Measurements from ENCODE around the gene CAPN14.

Gene CAPN14

DNA sequence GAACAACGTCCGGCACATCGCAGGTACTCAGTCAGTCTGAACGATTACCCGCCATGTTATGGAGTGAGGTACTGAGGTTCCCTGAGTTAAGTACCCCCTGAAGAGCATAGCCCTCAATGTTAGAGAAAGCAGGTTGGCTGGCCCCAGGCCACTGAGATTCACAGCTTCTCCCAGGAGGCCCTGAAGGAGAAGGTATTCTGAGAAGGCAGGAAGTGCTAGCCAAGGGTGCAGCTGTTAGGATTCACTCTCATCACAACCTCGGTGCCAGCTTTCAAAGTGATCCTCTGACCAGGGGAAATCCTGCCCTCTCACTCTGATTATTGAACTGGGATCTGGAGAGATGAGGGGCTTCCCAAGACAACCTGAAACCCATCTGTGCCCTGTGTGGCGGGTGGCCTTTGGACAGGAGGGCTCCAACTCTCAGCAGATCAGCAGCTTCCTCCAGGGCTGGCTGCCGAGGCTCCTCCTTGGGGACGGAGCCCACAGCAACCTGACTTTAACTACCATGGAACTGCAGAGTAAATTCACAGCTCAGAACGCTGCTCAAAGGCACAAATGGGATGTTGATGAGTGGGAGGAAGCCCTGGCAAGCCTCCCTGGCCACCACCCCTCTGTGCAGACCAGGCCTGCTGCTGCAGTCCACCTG lies 24.4 kb upstream of the CAPN14 start:
- no peak for DNase-seq

DNA sequence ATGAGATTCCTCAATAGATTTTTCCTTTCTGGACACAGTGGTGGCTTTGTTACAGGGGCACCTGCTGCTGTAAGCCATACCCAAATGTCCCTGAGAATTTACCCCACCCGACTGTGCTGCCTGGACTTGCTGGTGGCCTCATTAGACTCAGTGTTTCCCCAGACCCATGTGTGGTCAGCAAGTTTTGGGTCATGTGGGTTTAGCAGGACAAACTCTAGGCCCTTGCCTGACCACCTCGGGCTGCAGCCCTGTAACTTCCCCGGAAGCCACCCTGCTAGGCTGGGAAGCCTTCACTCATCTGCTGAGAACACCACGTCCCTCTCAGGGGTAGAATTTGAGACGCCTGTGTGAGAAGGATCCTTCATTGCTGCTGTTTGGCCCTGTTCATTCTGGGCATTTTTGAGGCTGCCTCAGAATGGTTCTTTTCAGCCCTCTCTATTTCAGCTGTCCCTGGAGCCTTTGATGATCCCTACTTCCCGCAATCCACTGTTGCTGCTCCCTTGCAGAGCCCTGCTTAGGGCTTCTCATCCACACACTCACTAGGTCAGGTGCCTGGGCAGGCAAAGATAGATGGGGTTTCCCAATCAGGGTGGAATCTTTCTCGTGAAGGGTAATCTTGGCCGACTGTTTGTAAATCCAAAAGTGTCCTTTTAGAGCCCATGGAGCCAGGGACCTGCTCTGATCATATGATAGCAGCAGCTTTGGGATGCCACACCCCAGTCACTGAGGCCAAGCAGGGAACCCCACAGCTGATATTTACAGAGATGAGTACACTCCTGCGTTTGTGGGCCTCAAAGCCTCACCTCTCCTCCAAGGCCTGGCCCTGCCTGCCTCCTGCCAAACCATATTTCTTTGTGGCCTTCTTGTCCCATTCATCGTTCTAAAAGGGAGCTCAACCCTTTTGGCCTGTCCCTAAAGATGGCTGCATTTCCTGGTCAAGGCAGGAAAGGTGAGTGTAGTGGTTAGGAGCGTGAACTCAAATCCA lies 23.4 kb upstream of the CAPN14 start:
- DNase-seq, result no peak

DNA sequence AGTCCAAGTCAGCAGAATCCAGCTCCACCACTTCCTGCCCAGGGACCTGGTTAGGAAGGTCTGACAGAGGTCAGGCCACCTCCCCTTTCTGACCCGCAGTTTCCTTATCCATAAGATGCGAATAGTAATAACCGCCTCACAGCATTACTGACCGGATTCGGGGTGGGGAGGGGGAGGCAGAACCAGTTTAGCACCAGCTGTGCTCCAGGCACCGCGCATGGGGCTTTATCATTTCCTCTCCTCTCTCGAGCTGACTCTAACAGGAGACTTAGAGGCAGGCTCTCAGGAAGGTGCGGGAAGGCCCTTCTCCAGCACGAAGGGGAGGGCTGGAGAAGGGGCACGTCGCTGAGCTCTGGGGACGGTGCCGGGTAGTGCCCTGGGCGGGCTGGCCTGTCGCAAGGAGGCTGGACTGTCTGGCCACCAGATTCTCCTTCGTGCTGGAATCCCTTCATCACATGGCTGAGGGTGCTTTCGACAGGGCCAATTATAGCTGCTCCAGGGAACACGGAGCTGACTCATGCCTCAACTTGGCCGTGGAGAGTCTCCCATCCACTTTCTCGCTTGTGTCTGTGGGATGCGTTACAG lies 22.4 kb upstream of the CAPN14 start:
- DNase-seq, result peak; percentile 71

DNA sequence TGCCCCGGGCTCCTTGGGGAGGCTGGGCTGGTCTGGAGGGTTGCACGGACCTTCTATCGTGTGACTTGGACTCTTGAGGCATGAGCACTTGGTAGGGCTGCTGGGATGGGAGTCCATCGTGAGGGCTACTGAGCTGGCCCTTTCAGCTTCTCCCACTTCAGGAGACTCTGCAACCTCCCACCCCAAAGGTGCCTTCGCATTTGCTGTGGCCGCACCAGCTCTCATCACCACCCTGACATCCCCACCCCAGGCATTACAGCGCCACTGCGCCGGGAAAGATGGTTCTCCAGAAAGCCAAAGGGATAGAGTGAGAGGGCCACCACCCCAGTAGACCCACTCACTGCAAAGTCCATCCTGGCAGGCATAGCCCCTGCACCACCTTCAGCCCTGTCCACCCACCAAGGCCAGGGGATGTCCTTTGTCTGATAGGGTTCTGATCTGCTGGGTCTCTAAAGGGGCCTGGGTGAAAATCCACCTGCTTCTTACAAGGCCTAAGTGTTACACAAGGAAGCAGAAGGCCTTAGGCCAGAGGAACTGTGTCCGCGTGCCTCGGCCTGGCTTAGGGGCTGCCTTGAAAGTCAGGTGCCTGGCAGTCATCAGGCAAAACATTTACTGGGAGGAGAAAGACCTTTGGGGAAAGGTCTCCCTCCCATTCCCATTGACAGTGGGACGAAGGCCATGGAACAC lies 21.7 kb upstream of the CAPN14 start:
- no peak for DNase-seq

- DNase-seq, result no peak
These were observed 21.0 kb upstream of the CAPN14 start for GRCh38 chr2:31238126-31238905.

DNA sequence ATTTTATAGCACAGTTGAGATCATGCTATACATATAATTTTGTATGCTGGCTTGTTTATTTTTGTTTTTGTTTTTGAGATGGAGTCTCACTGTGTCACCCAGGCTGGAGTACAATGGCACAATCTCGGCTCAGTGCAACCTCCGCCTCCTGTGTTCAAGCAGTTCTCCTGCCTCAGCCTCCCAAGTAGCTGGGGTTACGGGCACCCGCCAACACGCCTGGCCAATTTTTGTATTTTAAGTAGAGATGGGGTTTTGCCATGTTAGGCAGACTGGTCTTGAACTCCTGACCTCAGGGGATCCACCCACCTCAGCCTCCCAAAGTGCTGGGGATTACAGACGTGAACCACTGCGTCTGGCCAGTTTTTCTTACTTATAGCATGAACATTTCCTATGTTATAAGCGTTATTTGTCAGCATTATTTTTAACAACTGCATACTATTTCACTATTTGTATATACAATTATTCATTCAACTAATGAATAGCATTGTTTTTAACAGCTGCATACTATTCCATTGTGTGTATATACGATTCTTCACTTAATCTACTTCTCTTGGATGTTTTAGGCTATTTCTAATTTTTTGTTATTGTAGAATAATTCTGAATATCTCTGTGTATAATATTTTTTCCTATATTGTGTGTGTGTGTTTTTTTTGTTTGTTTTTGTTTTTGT lies 20.2 kb upstream of the CAPN14 start:
- DNase-seq, result no peak

GRCh38 chr2:31236433-31237205 lies 19.3 kb upstream of the CAPN14 start:
- no peak for DNase-seq

GRCh38 chr2:31235504-31235902 lies 18.2 kb upstream of the CAPN14 start:
- DNase-seq, result peak; percentile 86

DNA sequence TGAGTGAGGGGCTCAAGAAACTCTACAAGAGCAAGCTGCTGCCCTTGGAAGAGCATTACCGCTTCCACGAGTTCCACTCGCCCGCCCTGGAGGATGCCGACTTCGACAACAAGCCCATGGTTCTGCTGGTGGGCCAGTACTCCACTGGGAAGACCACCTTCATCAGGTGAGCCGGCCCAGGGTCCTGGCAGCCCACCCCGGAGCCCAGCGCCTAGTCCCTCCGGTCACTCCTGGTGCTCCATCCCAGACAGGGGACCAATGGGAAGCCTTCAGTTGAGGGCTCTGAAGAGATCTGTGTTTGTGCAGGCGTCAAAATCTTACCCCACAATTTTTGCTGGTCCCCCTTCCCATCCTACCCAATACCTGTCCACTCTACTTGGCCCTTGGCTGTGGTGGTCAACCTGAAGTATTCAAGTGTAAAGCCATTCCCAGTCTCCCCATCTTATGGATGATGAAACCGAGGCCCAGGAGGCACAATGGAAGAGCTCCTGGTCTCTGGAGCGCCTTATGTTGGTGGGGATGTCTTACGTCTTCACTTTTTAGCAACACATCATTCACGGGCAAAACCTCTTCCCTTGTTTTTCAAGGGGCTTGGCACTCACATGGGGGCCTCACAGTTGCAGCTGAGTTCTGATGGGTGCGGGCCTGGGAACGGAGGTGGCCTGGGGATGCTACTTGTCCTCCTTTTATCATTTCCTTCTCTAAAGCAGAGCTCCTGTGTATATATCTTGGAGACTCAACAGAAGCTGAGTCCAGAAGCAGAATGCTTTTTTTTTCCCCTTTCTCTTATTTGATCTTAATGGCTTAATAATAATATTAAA lies 17.6 kb upstream of the CAPN14 start:
- no peak for DNase-seq

GRCh38 chr2:31233741-31234682 lies 16.7 kb upstream of the CAPN14 start, which contains the start of gene EHD3:
EHD3 (plus strand) TSS chr2:31234152; CDS start chr2:31234622, 470 bp downstream.
- peak; percentile 94 for DNase-seq

- no peak for DNase-seq
These were observed 15.9 kb upstream of the CAPN14 start for GRCh38 chr2:31233231-31233630.

DNA sequence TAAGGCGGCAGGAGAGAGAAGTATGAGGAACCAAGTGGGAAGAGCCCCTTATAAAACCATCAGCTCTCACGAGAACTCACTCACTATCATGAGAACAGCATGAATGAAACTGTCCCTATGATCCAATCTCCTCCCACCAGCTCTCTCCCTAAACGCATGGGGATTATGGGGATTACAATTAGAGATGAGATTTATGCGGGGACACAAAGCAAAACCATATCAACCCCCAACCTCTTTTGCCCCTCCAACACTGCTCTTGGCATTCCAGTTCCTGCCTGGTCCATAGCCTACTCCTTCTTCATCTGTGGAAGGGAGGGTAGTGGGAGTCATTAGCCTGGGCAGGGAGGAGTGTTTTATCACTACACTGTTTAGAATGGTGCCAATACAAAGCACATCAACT lies 15.3 kb upstream of the CAPN14 start:
- DNase-seq, result no peak

DNA sequence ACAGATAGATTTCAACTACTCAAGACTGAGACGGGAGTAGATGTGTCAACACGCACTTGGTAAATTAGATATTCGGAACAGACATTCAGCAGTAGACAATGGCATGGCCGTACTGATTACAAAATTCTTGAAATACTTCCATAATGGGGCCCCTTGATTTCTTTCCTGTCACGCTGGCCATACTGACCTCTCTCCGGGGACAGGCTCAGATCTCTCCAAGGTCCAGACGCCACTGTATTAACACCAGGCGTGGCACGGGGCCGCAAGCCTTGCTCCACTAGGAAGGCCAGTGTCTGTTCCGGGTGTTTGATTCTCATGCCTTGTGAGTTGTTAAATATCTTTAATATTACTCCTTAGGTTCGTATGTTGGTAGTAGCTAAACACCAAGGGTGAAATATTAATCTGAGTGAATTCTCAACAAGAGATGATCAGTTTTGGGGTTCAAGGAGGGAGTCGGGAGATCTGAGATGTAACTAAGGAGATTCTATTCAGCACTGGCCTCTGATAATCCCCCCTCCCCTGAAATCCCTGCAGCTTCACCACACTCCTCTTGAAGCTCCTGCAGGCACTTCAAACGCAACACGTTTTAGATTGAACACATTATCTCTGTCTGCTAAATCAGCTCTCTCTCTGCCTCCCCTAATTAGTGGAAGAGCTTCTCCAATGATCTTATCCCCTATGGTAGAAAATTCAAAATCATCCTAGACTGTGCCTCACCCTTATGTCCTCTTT lies 14.4 kb upstream of the CAPN14 start:
- no peak for DNase-seq

- DNase-seq, result no peak
These were observed 13.4 kb upstream of the CAPN14 start for GRCh38 chr2:31230751-31231150.

DNA sequence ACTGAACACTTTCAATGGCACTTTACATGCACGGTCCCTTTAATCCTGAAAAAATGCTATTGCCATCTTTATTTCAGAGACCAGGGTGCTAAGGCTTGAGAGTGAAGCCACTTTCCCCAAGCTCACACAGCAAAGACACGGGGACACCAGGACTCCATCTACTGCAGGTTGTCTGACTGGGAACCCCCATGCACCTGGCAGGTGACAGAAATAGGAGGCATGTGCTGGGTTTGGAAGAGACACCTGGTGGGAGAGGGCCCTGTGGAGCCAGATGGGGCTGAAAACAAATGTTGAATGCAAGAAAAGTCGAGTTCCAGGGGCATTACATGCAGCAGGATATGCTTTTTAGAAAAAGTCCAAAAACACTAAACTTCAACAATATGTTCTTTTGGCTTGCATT lies 11.4 kb upstream of the CAPN14 start:
- DNase-seq, result no peak

- no peak for DNase-seq
These were observed 10.4 kb upstream of the CAPN14 start for GRCh38 chr2:31227711-31228125.

- no peak for DNase-seq
These were observed 9.8 kb upstream of the CAPN14 start for GRCh38 chr2:31227110-31227509.

DNA sequence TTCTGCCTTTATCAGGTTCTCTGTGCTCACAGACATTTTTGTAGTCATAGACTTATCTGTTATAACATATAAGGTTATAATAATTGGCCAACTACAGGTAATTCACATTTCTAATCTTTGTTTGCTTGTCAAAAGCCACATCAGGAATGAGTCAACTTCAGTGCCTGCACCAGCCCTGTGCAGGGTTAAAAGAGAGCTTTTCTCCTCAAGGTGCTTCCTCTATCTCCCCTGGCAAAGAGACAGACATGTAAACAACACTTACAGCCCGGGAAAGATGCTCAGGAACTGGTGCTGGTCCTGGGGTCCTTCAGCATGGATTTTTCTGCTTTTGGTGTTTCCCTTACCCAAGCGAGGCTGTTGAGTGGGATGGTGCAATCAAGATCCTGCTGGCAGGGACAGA lies 9.0 kb upstream of the CAPN14 start:
- DNase-seq, result no peak

Measured in EL (cell line).